ENCODE data around the gene PRRT1.

Gene PRRT1

DNA sequence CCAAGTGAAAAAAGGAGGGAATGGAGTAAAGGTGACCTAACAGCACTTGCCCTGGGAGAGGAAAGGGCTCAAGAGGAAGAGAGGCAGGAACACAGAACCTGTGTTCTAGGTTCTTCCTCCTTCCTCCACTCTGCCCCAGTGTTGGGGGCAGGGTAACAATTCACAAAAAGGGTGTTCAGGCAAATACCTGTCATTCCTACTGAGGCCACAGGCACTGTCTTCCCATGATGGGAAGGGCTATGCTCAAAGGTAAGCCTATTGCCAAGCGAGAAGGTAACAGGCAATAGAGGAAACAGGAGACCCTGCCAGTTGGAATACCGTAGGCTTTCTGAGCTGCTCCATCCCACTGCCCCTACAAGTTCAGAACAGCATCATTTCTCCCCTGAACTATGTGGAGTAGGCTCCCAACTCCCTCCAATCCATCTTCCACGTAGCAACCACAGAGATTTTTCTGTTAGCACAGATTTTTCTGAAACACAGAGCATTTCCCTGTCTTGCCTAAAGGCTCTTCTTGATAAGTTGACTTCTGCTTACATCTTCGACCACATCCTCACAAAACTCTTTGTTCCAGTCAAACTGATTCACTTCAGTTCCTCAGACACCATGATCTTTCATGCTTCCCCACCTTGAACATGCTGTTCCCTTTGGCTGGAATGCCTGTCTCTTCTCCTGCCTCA is 21.4 kb upstream of the PRRT1 start:
- no peak for DNase-seq

- DNase-seq: no peak
Measured at GRCh38 chr6:32171234-32171633, 19.5 kb upstream of the PRRT1 start.

- DNase-seq: no peak
Measured at GRCh38 chr6:32170294-32170693, 18.6 kb upstream of the PRRT1 start.

DNA sequence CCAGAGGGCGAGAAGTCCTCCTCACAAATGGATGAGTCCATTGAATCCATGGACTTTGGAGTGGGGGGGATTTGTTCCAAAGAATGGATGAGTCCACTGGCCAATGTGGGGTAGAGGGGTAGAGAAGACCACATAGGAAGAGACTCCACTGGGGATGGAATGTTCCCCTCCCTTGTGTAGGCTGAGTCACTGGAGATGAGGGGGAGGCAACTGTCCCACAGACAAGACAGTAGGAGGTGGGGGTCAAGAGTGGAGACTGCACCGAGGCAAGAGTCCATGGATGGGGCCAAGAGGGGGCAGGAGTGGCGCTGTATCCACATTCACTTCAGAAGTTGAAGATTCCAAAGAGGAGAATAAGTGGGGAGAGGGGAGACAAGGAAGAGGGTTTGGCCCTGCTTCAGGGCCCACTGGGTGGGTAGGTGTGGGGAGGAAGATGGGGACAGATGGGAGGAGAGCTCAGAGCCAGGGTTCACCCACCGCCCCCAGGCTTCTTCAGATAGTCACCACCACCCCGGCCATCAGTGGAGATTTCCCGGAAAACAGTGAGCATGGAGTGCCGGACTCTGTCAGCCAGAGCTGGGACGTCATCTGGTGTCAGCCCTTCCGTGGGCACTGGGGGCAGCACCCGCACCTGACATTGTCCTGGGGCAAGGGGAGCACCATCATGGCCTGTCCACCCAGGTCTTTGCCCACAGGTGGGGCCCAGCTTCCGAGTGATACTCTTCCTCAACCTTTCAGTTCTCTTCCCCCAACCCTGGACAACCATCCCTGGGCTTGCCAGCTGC is 17.3 kb upstream of the PRRT1 start:
- no peak for DNase-seq

DNA sequence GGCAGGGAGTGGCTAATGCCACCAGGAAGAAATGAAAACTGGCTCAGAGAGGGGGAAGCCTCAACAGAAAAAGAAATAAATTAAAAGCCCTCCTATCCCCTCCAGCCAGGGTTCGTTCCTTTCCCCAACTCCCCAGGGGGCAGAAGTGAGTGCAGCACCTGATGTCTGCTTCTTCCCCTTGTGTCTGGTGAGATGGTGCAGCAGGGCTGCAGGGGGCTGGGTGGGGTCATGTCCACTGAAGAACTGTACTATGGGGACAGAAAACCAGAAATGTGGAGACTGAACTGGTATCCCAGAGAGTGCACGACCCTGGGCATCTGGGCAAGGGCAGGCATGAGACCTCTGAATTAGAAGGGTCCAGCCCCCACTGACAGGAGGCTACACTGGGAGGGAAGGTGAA is 16.6 kb upstream of the PRRT1 start:
- DNase-seq: no peak

DNA sequence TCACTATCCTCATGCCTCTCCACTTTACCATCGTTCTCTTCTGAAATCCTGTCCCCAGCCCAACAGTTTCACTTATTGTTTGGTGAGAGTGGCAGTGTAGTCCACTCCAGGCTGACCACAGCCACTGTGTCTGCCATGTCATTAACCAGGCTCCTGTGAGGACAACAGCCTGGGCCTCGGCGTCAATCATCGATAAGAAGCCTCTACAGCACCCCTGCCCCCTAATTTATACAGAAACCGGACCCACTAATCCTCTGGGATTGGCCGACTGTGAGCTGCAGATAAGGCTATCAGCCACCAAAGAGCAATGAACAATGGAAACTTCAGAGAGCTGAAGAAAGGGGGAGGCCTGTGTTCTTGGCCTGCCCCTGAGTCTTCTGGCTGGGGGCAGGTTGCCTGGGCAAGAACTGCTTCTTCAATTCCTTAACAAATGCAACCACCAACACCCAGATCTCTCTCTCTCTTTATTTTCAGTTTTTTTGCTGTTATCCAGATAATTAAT is 16.1 kb upstream of the PRRT1 start:
- DNase-seq: no peak

- DNase-seq: no peak
Measured at GRCh38 chr6:32167154-32167760, 15.5 kb upstream of the PRRT1 start.

- DNase-seq: no peak
Measured at GRCh38 chr6:32166411-32167061, 14.8 kb upstream of the PRRT1 start.

- no peak for DNase-seq
Measured at GRCh38 chr6:32164295-32164694, 12.6 kb upstream of the PRRT1 start, which contains the start of gene EGFL8. Gene EGFL8, plus strand, starts transcription at chr6:32164595. Its CDS starts 1,571 bp downstream, at chr6:32166166.

GRCh38 chr6:32163559-32164258 is 12.0 kb upstream of the PRRT1 start:
- no peak for DNase-seq

- DNase-seq: no peak
Measured at GRCh38 chr6:32158052-32158451, 6.3 kb upstream of the PRRT1 start.

DNA sequence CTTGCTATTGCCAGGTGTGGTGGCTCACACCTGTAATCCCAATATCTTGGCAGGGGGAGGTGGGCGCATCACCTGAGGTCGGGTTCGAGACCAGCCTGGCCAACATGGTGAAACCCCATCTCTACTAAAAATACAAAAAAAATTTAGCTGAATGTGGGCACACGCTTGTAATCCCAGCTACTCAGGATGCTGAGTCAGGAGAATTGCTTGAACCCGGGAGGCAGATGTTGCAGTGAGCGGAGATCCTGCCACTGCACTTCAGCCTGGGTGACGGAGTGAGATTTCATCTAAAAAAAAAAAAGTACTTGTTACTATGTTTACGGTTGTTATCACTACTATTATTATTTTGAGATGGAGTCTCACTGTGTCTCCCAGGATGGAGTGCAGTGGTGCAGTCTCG is 5.2 kb upstream of the PRRT1 start:
- DNase-seq: no peak

GRCh38 chr6:32154514-32155161 is 2.9 kb upstream of the PRRT1 start:
- DNase-seq: no peak

GRCh38 chr6:32153564-32154513 is 2.1 kb upstream of the PRRT1 start, which contains the start of gene PPT2:
Gene PPT2, plus strand, starts transcription at chr6:32154141. Its CDS starts 454 bp downstream, at chr6:32154595.
- no peak for DNase-seq

GRCh38 chr6:32152769-32153563 is 1.2 kb upstream of the PRRT1 start:
- no peak for DNase-seq

DNA sequence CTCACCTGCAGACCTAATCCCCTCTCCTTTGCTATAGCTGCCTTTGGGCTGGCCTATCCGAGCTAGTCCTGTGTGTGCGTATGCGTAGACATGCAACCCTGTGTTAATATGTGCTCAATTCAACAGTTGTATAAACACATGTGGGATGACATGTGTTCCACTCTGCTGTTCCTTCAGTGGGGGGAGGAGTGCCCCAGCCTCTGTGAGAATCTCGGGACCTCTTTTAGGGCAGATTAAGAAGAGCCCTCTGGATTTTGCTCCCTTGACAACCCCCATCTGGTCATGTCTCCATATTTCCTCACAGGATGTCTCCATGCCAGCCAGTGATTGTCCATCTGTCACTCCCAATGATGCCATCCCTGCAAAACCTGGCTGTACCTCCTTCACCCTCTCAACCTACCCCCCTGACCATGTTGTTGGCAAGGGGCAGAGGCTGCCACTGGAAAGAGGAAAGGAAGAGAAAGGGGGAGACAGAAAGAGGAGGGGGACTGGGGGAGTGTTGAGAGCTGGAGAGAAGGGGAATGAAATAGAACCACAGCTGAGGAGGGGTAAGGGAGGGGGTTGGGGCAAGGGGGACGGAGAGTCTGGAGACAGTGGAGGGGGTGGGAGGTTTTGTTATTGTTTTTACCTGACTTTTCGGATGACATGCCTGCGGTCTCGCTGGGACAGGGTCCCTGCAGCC is 417 bp downstream of the PRRT1 start:
- DNase-seq: no peak

GRCh38 chr6:32149932-32150870 is 1.5 kb downstream of the PRRT1 start:
- DNase-seq: no peak

DNA sequence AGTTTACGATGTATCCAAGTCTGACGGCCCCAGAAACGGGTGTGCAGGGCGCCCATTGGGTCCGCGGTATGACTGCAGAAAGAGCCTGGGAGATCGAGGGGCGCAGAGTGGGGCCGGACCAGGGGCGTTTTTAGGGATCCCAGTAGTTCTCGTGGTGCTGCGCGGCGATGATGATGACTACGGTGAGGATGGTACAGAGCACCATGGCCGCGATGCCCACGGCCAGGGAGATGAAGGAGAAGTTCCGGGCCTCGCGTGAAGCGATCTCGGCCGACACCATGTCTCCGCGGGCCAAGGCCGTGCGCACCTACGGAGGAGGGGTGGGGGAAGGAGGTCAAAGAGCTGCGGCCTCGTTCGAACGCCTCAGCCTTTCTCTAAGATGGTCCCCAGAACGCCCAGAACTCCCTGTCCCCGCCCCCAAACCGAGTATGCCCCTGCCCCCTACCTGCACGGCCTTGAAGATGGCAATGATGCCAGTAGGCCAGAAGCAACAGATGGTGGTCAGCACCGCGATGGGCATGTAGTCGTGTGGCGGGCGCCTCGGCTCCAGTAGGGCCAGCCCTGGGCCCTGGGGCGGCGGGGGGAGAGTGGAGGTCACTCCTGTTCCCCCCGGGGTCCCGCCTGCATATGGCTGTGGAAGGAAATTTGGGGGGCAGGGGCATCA is 2.5 kb downstream of the PRRT1 start:
- DNase-seq: no peak
